ENCODE results near the gene ACER1.
"Not testable (repeated sequence)": the region's sequence is repeated elsewhere in the genome, so short reads cannot be mapped to it uniquely, and the experiment has no call there.

ACER1 gene

DNA sequence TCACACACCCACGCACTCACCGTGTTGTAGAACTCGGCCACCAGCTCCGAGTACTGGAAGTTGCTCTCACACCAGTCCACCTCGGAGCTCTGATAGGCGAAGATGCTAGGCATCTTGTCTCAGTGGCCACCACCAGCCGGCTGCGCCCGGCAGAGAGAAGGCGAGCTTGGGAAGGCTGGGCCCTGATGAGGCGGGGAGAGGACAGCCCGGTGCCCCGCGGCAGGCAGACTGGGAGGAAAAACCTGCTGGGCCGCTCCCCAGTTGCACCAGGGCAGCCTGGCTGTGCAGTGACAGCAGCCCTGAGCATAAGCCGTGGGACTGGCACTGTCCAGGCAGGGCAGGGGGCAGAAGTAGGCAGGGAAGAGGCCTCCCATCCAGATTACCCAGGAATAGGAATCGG is at the start of gene ACER1:
Gene ACER1, minus strand, starts transcription at position 174 of the 400 bp plus-strand sequence. Its CDS starts 61 bp downstream, at position 113.
- no peak for DNase-seq

GRCh38 chr19:6383188-6383587 is 49.8 kb upstream of the ACER1 start:
- no peak for DNase-seq

- DNase-seq: no peak
Observed at GRCh38 chr19:6381030-6381750, 47.8 kb upstream of the ACER1 start.

GRCh38 chr19:6379744-6380143 is 46.3 kb upstream of the ACER1 start:
- DNase-seq: no peak

GRCh38 chr19:6378486-6378885 is 45.1 kb upstream of the ACER1 start:
- DNase-seq: no peak

DNA sequence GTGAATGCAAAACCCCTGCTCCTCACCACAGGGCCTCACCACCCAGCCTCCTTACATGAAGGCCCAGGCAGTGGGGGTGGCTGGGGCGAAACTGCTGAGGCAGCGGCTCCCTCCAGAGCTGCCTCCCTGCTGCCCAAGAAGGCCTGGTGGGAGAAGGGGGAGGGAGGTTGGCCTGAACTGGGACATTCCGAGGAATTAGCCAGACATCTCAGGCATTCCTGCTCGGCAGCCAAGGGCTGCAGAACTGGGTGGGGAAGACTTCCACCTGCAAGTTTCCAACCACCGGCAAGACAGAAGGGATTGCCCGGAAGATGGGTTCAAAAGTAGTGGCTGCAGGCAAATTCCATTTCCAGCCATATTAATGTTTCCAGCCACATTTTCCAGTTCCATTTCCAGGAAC is 44.6 kb upstream of the ACER1 start:
- no peak for DNase-seq

DNA sequence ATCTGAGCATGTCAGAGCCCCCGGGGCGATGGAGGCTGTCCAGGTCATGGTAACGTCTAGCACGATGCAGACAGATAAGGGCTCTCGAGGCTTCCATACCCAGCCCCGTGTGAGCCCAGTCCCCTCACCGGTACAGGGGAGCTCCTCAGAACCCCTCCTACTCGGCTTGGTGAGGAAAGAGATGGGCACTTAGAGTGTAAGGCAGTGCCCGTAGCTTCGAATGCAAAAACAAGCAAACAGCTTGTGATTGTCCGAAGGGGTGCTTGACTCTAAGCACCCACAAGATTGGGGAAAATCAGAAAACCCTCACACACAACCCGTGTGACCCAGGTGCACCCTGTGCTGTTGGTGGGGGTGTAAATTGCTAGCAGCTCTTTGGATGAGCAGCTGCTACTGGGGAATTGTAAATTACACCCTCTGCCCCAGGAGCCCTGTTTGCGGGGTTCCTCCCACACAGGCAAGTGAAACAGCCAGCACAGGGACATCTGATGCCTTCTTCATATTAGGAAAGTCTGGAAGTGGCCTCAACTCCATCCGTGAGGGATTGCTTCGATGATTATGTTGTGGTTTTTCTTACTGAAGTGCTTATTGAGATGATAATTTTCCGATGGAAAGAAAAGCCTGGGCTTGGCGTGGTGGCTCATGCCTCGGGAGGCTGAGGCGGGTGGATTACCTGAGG is 43.2 kb upstream of the ACER1 start:
- no peak for DNase-seq

- DNase-seq: no peak
Observed at GRCh38 chr19:6375411-6376010, 42.1 kb upstream of the ACER1 start, which contains the start of gene PSPN. PSPN (minus strand) TSS chr19:6375933; CDS start chr19:6375849, 84 bp downstream.

DNA sequence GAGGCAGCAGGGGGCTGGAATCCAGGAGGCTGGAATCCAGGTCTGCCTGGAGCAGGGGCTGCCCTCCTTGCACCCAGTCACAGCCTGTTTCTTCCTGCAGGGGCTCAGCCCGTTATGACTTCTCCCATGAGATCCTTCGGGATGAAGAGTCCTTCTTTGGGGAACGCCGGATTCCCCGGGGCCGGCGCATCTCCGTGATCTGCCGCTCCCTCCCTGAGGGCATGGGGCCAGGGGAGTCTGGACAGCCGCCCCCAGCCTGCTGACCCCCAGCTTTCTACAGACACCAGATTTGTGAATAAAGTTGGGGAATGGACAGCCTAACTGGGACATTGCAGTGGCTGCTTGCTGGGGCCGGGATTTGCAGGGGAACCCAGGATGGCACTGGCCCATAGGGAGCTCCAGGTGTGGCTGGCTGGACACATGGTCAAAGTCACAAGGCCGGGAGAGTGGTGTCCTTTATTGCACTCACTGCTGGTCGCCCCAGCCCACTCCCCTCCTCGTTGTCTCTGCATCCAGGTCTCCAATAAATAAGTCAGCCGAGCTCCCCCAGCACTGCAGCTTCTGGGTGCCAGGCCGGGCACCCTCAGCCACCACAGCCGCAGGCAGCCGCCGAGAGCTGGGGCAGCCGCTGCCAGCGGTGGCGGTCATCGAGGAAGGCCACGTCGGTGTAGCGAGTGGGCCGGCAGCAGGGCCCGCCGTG is 41.4 kb upstream of the ACER1 start:
- no peak for DNase-seq

- no peak for DNase-seq
Observed at GRCh38 chr19:6374161-6374709, 40.8 kb upstream of the ACER1 start.

GRCh38 chr19:6373813-6374108 is 40.3 kb upstream of the ACER1 start:
- DNase-seq: no peak

GRCh38 chr19:6373096-6373812 is 39.8 kb upstream of the ACER1 start:
- peak; percentile 96 to 100 (median 99) for DNase-seq

DNA sequence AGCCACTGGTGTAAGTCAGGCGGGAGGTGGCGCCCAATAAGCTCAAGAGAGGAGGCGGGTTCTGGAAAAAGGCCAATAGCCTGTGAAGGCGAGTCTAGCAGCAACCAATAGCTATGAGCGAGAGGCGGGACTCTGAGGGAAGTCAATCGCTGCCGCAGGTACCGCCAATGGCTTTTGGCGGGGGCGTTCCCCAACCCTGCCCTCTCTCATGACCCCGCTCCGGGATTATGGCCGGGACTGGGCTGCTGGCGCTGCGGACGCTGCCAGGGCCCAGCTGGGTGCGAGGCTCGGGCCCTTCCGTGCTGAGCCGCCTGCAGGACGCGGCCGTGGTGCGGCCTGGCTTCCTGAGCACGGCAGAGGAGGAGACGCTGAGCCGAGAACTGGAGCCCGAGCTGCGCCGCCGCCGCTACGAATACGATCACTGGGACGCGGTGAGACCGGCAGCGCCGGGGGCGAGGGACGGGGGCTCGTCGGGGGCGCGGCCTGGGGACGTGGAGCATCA is 39.2 kb upstream of the ACER1 start, which contains the start of gene ALKBH7:
Gene ALKBH7, plus strand, starts transcription at position 201 of the 502 bp plus-strand sequence. Its CDS starts 27 bp downstream, at position 228.
- DNase-seq: peak; percentile 99 to 100 (median 99)

- DNase-seq: no peak
Observed at GRCh38 chr19:6364353-6364752, 30.9 kb upstream of the ACER1 start.

- no peak for DNase-seq
Observed at GRCh38 chr19:6362351-6362801, 29.0 kb upstream of the ACER1 start.

DNA sequence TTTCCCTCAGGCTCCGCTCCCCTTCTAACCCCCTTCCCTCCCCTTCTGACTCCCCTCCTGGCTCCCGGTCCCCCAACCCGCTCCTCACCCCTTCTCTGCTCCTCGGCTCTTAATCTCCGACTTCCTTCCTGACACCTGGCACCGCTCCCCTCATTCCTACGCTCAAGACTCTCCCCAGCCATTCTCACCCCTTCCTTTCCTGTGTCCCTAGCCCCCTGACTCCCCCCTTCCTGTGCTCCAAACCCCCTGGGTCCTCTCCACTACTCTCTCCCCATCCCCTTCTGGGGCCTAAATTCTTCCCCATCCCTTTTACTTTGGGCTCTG is 28.6 kb upstream of the ACER1 start:
- no peak for DNase-seq

DNA sequence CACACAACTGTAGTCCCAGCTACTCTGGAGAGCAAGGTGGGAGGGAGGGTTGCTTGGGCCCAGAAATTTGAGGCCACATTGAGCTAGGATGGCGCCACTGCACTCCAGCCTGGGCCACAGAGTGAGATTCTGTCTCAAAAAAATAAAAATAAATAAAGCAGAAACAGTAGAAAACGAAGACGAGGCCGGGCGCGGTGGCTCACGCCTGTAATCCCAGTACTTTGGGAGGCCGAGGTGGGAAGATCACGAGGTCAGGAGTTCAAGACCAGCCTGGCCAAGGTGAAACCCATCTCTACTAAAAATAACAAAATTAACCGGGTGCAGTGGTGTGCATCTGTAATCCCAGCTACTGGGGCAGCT is 27.4 kb upstream of the ACER1 start:
- not testable (repeated sequence) for DNase-seq

GRCh38 chr19:6360445-6360844 is 27.0 kb upstream of the ACER1 start:
- not testable (repeated sequence) for DNase-seq

DNA sequence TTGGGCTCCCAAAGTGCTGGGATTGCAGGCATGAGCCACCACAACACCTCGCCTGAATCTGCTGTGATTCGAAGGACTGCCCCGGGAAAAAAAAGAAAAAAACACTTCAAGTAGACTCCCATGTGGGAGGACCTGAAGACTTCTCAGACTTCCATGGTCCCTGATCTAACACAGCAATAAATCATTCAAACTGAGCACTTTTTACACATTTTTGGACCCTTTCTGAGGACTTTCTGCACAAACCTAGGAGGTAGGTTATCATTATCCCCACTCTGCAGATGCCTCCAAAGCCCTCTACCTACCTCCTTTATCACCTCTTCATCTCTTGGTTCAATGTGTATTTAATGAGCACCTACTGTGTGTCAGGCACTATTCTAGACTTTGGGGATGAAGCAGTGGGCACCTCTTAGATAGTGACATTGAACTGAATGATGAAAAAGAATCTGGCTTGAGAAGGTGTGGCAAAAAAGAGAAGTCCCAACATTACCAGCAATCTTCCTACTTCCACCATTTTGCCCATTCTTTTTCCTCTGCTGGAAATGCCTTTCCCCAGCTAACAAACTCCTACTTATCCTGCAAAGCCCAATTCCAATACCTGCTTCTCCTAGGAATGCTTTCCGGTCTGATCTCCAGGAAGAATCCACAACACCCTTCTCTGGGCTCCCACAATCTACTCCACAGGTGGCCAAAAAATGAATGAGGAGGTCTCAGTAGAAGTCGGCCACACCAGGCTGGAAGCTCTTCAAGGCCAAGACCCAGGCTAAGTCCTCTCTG is 26.3 kb upstream of the ACER1 start:
- no peak for DNase-seq

GRCh38 chr19:6358003-6358402 is 24.6 kb upstream of the ACER1 start:
- no peak for DNase-seq

GRCh38 chr19:6357174-6357573 is 23.8 kb upstream of the ACER1 start:
- no peak for DNase-seq
